ENCODE results near the gene FUZ.

DNA sequence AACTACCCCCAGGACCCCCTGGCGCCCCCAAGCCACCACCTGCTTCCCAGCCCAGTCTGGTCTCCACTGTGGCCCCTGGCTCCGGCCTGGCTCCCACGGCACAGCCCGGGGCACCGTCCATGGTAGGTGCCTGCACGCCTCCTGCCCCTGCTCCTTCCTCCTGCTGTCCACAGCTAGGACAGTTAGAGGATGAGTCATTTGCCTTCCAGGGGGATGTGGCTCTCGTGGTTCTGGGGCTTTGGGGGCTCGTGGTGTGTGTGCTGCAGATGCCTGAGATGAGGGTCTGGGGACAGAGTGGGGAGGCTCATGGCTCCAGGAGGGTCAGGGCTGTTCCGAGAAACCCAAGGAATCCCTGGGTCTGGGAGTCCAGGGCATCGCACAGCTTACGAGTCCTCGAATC is 17.7 kb upstream of the FUZ start:
- TF ChIP-seq, protein P1, sequence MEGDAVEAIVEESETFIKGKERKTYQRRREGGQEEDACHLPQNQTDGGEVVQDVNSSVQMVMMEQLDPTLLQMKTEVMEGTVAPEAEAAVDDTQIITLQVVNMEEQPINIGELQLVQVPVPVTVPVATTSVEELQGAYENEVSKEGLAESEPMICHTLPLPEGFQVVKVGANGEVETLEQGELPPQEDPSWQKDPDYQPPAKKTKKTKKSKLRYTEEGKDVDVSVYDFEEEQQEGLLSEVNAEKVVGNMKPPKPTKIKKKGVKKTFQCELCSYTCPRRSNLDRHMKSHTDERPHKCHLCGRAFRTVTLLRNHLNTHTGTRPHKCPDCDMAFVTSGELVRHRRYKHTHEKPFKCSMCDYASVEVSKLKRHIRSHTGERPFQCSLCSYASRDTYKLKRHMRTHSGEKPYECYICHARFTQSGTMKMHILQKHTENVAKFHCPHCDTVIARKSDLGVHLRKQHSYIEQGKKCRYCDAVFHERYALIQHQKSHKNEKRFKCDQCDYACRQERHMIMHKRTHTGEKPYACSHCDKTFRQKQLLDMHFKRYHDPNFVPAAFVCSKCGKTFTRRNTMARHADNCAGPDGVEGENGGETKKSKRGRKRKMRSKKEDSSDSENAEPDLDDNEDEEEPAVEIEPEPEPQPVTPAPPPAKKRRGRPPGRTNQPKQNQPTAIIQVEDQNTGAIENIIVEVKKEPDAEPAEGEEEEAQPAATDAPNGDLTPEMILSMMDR (IDR thresholded peaks at IDR 0.05; ENCODE audit: poor library complexity), result no peak
- TF ChIP-seq EZH2phosphoT487 (IDR thresholded peaks at IDR 0.05; ENCODE audit: low read depth, severe bottlenecking, unreplicated experiment), result no peak
